Neural cell (in vitro differentiated cells): ENCODE results near the gene CRACR2B. TPM values are rescaled to one million over a fixed set of nuclear protein-coding genes. Genes with fewer than 3 reads are reported as not detected.

Experiments used
- H2AFZ ChIP-seq: fragments of 200-600, 300-800 bp; sonication (generic), shearing (Covaris generic); 2 replicates; pipeline ENCODE4 v1.6.0; 2014; ENCODE audit warnings: low read depth, mild to moderate bottlenecking, antibody characterized with exemption, low read length, moderate library complexity
- H3F3A ChIP-seq: fragments of 200-600 bp; shearing (Covaris generic); 2 replicates; pipeline ENCODE4 v1.6.1; 2016; ENCODE audit warnings: mild to moderate bottlenecking, moderate library complexity, mixed read lengths, antibody characterized with exemption, low read length; ENCODE audit not compliant: insufficient read depth, poor library complexity, severe bottlenecking
- H3K27ac ChIP-seq: fragments of 200-600, 300-800 bp; sonication (generic), shearing (Covaris generic); 2 replicates; pipeline ENCODE4 v1.5.1; 2014; ENCODE audit warnings: mild to moderate bottlenecking, low read length, moderate library complexity
- H3K27me3 ChIP-seq: fragments of 300-800, 200-600 bp; sonication (generic), shearing (Covaris generic); 2 replicates; pipeline ENCODE4 v1.6.0; 2014; ENCODE audit warnings: mild to moderate bottlenecking, low read depth, low read length, moderate library complexity; ENCODE audit not compliant: insufficient read depth
- H3K36me3 ChIP-seq: fragments of 300-800, 200-600 bp; sonication (generic), shearing (Covaris generic); 2 replicates; pipeline ENCODE4 v1.5.1; 2014; ENCODE audit warnings: mild to moderate bottlenecking, antibody characterized with exemption, low read length, moderate library complexity; ENCODE audit not compliant: insufficient read depth
- H3K4me2 ChIP-seq: fragments of 300-800, 200-600 bp; sonication (generic), shearing (Covaris generic); 2 replicates; pipeline ENCODE4 v1.6.0; 2014; ENCODE audit warnings: mild to moderate bottlenecking, low read length
- H3K4me3 ChIP-seq: fragments of 300-800, 200-600 bp; sonication (generic), shearing (Covaris generic); 2 replicates; pipeline ENCODE4 v1.5.1; 2014; ENCODE audit warnings: mild to moderate bottlenecking, low read length, moderate library complexity
- H3K79me2 ChIP-seq: fragments of 200-600 bp; shearing (Covaris generic); replicated peaks from 2 replicates; pipeline ENCODE4 v1.6.0; 2014; ENCODE audit warnings: mild to moderate bottlenecking, low read length, moderate library complexity; ENCODE audit not compliant: insufficient read depth
- H3K9ac ChIP-seq: fragments of 300-800, 200-600 bp; sonication (generic), shearing (Covaris generic); 2 replicates; pipeline ENCODE4 v1.6.1; 2016; ENCODE audit warnings: mild to moderate bottlenecking, low read length, mixed read lengths
- H3K9me2 ChIP-seq: fragments of 200-600 bp; shearing (Covaris generic); 2 replicates; pipeline ENCODE4 v1.6.1; 2016; ENCODE audit warnings: mild to moderate bottlenecking, low read length, mixed read lengths; ENCODE audit not compliant: insufficient read depth
- H3K9me3 ChIP-seq: fragments of 200-600, 300-800 bp; sonication (generic), shearing (Covaris generic); 2 replicates; pipeline ENCODE4 v1.6.1; 2016; ENCODE audit warnings: mild to moderate bottlenecking, mixed run types, low read length, moderate library complexity, mixed read lengths
- H4K20me1 ChIP-seq: fragments of 200-600 bp; shearing (Covaris generic); 2 replicates; pipeline ENCODE4 v1.6.1; 2016; ENCODE audit warnings: mild to moderate bottlenecking, mixed run types; ENCODE audit not compliant: insufficient read depth
- EP300 ChIP-seq: fragments of 450-650 bp; conservative IDR thresholded peaks from 2 replicates; pipeline ENCODE4 v1.6.1; 2014; ENCODE audit warnings: antibody characterized with exemption, mild to moderate bottlenecking, moderate library complexity; ENCODE audit not compliant: poor library complexity, severe bottlenecking
- EZH2 ChIP-seq: fragments of 200-600, 300-800 bp; shearing (Covaris generic), sonication (generic); IDR thresholded peaks from 2 replicates; pipeline ENCODE4 v1.6.1; 2014; ENCODE audit warnings: antibody characterized with exemption, low read length, borderline replicate concordance, mild to moderate bottlenecking; ENCODE audit not compliant: insufficient read depth, poor library complexity, severe bottlenecking
- MXI1 ChIP-seq: fragments of 450-650 bp; conservative IDR thresholded peaks from 2 replicates; pipeline ENCODE4 v1.6.1; 2014; ENCODE audit warnings: antibody characterized with exemption, mild to moderate bottlenecking; ENCODE audit not compliant: poor library complexity, severe bottlenecking
- POLR2AphosphoS5 ChIP-seq: IDR thresholded peaks from 2 replicates; pipeline ENCODE4 v1.6.1; 2012
- RAD21 ChIP-seq: fragments of 450-650 bp; conservative IDR thresholded peaks from 2 replicates; pipeline ENCODE4 v1.6.1; 2014; ENCODE audit warnings: antibody characterized with exemption, mild to moderate bottlenecking, moderate library complexity
- SMC3 ChIP-seq: fragments of 450-650 bp; conservative IDR thresholded peaks from 2 replicates; pipeline ENCODE4 v1.6.1; 2014; ENCODE audit warnings: antibody characterized with exemption, mild to moderate bottlenecking, moderate library complexity; ENCODE audit not compliant: poor library complexity
- TAF1 ChIP-seq: IDR thresholded peaks from 2 replicates; pipeline ENCODE4 v1.6.1; 2012; ENCODE audit warnings: low read depth
- polyA plus RNA-seq: library from polyadenylated mRNA; depleted of rRNA; stranded (reverse); fragments of >200 nt; gene quantifications from 2 replicates; pipeline ENCODE4 v1.2.3, GENCODE V29; 2014
- TF ChIP-seq, protein P1 (sequence below): fragments of 450-650 bp; IDR thresholded peaks from 2 replicates; pipeline ENCODE4 v1.5.1; 2014; ENCODE audit warnings: antibody characterized with exemption, mild to moderate bottlenecking, moderate library complexity; ENCODE audit not compliant: poor library complexity, severe bottlenecking
- TF ChIP-seq, protein P2 (sequence below): IDR thresholded peaks from 2 replicates; pipeline ENCODE4 v1.6.1; 2012; ENCODE audit warnings: borderline replicate concordance

The CRACR2B gene
- polyA plus RNA-seq, 1 donor from 2014 or later: 1.2 TPM

GRCh38 chr11:831118-831864 is 3.6 kb downstream of the CRACR2B start:
- Histone ChIP-seq H3K9me2 (no peaks in the 10 kb centered on the region), H4K20me1 (no peaks in the 10 kb centered on the region), H3K27me3 (peaks cover 38% of the 10 kb centered on the region), H3K9ac (no peak overlapping the region), H3K36me3 (no peaks in the 10 kb centered on the region), H3K9me3 (no peaks in the 10 kb centered on the region), H3K4me2 (no peak overlapping the region), H3K27ac (no peak overlapping the region), H3F3A (no peaks in the 10 kb centered on the region), H3K79me2 (no peaks in the 10 kb centered on the region), H3K4me3 (peak overlapping the region; percentile 69), H2AFZ (no peak overlapping the region)
- TF ChIP-seq EZH2 (no peak), EP300 (no peak), TAF1 (no peak), POLR2AphosphoS5 (no peak), MXI1 (no peak), RAD21 (no peak), SMC3 (no peak)
- TF ChIP-seq, protein P1, sequence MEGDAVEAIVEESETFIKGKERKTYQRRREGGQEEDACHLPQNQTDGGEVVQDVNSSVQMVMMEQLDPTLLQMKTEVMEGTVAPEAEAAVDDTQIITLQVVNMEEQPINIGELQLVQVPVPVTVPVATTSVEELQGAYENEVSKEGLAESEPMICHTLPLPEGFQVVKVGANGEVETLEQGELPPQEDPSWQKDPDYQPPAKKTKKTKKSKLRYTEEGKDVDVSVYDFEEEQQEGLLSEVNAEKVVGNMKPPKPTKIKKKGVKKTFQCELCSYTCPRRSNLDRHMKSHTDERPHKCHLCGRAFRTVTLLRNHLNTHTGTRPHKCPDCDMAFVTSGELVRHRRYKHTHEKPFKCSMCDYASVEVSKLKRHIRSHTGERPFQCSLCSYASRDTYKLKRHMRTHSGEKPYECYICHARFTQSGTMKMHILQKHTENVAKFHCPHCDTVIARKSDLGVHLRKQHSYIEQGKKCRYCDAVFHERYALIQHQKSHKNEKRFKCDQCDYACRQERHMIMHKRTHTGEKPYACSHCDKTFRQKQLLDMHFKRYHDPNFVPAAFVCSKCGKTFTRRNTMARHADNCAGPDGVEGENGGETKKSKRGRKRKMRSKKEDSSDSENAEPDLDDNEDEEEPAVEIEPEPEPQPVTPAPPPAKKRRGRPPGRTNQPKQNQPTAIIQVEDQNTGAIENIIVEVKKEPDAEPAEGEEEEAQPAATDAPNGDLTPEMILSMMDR: no peak
- TF ChIP-seq, protein P2, sequence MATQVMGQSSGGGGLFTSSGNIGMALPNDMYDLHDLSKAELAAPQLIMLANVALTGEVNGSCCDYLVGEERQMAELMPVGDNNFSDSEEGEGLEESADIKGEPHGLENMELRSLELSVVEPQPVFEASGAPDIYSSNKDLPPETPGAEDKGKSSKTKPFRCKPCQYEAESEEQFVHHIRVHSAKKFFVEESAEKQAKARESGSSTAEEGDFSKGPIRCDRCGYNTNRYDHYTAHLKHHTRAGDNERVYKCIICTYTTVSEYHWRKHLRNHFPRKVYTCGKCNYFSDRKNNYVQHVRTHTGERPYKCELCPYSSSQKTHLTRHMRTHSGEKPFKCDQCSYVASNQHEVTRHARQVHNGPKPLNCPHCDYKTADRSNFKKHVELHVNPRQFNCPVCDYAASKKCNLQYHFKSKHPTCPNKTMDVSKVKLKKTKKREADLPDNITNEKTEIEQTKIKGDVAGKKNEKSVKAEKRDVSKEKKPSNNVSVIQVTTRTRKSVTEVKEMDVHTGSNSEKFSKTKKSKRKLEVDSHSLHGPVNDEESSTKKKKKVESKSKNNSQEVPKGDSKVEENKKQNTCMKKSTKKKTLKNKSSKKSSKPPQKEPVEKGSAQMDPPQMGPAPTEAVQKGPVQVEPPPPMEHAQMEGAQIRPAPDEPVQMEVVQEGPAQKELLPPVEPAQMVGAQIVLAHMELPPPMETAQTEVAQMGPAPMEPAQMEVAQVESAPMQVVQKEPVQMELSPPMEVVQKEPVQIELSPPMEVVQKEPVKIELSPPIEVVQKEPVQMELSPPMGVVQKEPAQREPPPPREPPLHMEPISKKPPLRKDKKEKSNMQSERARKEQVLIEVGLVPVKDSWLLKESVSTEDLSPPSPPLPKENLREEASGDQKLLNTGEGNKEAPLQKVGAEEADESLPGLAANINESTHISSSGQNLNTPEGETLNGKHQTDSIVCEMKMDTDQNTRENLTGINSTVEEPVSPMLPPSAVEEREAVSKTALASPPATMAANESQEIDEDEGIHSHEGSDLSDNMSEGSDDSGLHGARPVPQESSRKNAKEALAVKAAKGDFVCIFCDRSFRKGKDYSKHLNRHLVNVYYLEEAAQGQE: no peak

DNA sequence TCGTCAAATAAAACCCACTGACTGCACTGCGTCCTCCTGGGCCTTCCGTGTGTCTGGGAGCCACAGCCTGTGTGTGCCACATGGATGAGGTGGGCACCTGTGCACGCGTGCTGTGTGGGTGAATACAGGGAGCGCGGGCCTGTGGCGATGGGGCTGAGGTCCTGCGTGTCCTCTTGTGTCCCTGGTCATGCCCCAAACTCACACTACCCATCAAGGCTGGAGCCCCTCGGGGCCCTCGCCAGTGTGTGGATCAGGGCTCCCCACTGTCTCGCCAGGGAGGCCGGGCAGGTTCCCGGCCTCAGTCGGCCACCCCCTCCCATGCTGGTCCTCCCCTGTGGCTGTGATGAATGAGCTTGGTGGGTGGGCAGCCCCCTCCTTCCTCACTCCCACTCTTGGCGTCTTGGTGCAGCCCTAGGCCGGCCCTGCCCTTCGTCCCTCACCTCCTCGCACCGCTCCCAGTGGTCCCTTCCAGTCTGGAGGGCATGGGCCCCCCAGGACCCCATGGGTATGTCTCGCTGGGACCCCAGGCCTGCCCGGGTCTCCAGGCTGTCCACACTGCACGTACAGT is 4.3 kb downstream of the CRACR2B start:
- Histone ChIP-seq H3K27ac (peak overlapping the region; percentile 34), H3K27me3 (peaks cover 31% of the 10 kb centered on the region), H3K79me2 (no peaks in the 10 kb centered on the region), H3K4me2 (peak overlapping the region; percentile 4), H3K4me3 (peak overlapping the region; percentile 69), H3K9me3 (no peaks in the 10 kb centered on the region), H3K9ac (peak overlapping the region; percentile 75), H4K20me1 (no peaks in the 10 kb centered on the region), H3F3A (no peaks in the 10 kb centered on the region), H3K36me3 (no peaks in the 10 kb centered on the region), H2AFZ (no peak overlapping the region), H3K9me2 (no peaks in the 10 kb centered on the region)
- TF ChIP-seq MXI1: no peak
- no peak for TF ChIP-seq POLR2AphosphoS5
- no peak for TF ChIP-seq RAD21
- no peak for TF ChIP-seq TAF1
- TF ChIP-seq EZH2: no peak
- TF ChIP-seq, protein P1: no peak
- no peak for TF ChIP-seq SMC3
- no peak for TF ChIP-seq EP300
